GM19238 (cell line): Measurements from ENCODE around the gene COL27A1.
"Not testable (repeated sequence)": the region's sequence is repeated elsewhere in the genome, so short reads cannot be mapped to it uniquely, and the experiment has no call there.

Source experiments
- DNase-seq: peaks from one replicate; pipeline ENCODE4 v3.0.0; 2011; ENCODE audit warnings: low spot score; ENCODE audit not compliant: insufficient read length

The COL27A1 gene

GRCh38 chr9:114317665-114318357 is 162.5 kb downstream of the COL27A1 start:
- no peak for DNase-seq

DNA sequence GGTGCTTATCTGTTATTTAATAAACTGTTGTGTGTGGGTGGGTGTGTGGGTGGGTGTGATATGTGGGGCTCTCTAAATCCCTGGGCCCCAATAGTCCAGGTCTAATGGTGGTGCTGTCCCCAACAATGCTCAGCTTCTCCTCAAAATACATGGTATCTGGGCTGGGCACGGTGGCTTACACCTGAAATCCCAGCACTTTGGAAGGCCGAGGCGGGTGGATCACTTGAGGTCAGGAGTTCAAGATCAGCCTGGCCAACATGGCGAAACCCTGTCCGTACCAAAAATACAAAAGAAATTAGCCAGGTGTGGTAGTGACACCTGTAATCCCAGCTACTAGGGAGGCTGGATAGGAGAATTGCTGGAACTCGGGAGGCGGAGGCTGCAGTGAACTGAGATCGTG is 163.1 kb downstream of the COL27A1 start:
- no peak for DNase-seq

GRCh38 chr9:114319147-114319546 is 163.8 kb downstream of the COL27A1 start:
- DNase-seq, result no peak

DNA sequence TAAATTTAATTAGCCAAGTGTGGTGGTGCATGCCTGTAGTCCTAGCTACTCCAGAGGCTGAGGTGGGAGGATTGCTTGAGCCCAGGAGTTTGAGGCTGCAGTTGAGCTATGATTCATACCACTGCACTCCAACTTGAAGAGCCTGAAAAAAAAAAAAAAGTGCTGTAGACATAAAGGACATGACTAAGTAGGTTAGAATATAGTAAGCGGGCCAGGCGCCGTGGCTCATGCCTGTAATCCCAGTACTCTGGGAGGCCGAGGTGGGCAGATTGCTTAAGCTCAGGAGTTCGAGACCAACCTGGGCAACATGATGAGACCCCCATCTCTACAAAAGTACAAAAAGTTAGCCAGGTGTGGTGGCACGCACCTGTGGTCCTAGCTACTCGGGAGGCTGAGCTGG is 165.4 kb downstream of the COL27A1 start:
- not testable (repeated sequence) for DNase-seq

DNA sequence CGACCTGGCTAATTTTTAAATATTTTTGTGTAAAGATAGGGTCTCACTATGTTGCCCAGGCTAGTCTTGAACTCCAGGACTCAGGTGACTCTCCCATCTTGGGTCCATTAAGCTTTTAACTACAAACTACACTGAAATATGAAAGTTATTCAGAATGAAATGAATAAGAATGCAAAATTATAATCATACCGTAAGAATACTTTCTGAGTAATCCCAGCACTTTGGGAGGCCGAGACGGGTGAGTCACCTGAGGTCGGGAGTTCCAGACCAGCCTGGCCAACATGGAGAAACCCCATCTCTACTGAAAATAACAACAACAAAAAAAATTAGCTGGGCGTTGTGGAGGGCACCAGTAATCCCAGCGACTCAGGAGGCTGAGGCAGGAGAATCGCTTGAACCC is 166.4 kb downstream of the COL27A1 start:
- DNase-seq, result no peak

DNA sequence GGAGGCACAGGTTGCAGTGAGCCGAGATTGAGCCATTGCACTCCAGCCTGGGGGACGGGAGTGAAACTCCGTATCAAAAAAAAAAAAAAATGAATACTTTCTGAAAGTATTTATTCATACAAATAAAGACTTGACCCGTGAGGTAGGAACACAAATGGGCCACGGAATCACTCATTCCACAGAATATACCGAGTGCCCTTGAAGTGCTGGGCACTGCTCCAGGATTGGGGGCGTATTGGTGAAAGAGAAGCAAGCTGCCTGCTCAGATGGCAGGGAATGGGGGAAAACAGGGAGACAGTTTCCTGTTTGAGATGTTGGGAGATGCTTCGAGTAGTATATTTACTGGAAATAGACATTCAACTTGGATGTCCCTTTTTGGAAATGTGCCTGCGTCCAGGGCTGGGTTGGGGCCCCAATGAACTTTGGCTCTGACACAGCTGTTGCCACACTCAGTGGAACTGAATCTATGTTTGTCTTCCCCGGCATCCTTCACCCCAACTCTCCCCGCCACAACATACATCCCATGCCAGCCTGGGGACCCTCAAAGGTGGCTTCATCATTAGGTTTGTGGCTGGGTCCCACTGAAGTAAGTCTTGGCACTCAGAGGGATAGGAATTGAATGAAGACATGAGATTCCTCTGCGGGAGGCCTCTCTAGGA is 167.0 kb downstream of the COL27A1 start:
- not testable (repeated sequence) for DNase-seq

DNA sequence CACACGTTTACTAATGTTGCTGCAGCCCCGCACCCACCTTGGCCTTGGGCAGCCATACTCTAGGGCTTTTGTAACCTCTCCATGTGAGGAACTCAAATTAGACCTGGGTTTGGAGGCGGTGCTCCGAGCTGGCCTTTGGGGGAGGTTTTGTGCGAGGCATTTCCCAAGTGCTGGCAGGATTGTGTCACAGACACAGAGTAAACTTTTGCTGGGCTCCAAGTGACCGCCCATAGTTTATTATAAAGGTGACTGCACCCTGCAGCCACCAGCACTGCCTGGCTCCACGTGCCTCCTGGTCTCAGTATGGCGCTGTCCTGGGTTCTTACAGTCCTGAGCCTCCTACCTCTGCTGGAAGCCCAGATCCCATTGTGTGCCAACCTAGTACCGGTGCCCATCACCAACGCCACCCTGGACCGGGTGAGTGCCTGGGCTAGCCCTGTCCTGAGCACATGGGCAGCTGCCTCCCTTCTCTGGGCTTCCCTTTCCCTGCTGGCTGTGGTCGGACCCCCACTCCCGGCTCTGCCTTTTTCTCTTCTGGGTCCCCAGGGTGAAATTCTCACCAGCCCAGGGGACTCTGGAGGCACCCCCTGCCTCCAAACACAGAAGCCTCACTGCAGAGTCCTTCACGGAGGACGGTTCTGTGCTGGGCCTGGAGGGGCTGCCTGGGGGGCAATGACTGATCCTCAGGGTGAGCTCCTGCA is 167.6 kb downstream of the COL27A1 start, which contains the start of gene ORM1:
ORM1 (plus strand) TSS at position 268 of the 701 bp plus-strand sequence; CDS start at position 304, 36 bp downstream.
- DNase-seq, result not testable (repeated sequence)

DNA sequence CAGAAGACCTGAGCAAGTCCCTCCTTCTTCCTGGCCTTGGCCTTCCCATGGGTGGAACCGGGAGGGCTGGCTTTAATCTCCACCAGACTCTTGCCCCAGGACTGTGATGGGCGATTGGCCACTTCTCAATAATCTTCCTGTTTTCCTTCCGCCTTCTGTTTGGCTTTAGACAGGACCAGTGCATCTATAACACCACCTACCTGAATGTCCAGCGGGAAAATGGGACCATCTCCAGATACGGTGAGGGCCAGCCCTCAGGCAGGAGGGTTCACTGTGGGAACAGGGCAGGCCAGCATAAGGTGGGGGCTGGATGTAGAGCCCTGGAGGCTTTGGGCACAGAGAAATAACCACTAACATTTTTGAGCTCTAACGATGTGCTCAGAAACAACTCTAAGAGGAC is 168.5 kb downstream of the COL27A1 start:
- not testable (repeated sequence) for DNase-seq

GRCh38 chr9:114324492-114324891 is 169.2 kb downstream of the COL27A1 start:
- no peak for DNase-seq

- DNase-seq, result not testable (repeated sequence)
These were observed 169.6 kb downstream of the COL27A1 start for GRCh38 chr9:114324965-114325364.

DNA sequence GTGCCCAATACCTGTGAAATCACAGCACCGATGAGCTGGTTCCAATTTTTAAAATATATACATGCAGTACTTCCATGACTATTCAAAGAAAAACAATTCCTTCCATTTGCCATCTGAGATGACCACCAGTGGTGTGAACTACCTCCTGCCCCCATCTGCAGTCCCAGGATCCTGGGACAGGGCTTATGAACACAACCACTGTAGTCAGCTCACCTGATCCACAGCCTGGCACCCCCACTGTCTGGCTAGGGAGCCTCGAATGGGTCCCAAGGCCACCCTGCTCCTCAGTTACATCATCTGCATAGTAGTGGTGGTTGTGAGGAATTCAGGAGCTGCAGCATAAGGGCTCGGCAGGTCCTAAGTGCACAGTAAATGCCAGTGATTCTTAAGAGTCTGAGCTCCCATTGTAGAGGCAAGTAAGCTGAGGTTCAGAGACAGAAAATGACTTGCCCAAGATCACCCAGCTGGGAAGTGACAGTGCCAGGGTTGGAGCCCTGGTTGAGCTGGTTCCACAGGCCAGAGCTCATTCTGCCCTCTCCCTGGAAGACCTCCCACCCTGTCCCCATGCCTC is 170.4 kb downstream of the COL27A1 start:
- DNase-seq, result not testable (repeated sequence)

DNA sequence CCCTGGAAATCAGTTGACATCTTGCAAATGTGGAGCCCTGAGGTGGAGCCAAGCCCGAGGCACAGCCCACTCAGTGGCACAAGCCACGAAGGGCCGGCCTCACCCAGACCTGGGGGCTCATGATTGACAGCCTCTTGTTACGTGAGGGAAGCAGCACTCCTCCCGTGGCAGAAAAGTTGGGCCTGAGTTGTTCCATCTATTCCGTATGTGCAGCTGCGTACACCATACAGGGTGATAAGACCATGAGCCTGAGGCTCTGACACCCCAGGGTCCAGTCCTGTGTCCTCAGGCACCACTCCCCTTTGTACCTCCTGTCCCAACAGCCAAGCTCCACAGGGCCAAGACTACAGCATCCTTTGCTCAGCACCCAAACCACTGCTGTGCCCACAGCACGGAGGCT is 172.4 kb downstream of the COL27A1 start:
- DNase-seq, result no peak

DNA sequence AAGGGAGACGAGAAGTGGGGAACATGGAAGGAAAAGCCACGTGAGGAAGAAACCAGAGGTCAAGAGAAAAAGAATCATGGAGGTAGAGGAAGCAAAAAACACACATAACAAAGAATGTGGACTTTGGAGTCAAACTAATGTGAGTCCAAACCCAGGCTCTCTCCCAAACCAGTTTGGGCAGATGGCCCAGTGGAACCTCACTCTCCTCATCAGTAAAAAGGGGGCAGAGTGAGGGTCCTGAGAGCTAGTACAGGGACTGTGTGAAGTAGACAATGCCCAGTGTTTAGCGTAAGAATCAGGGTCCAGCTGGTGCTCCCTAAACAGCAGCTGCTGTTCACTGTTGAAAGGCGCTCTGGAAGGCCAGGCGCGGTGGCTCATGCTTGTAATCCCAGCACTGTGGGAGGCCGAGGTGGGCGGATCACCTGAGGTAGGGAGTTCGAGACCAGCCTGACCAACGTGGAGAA is 173.1 kb downstream of the COL27A1 start:
- DNase-seq, result not testable (repeated sequence)

- not testable (repeated sequence) for DNase-seq
These were observed 173.7 kb downstream of the COL27A1 start for GRCh38 chr9:114328937-114329624.

DNA sequence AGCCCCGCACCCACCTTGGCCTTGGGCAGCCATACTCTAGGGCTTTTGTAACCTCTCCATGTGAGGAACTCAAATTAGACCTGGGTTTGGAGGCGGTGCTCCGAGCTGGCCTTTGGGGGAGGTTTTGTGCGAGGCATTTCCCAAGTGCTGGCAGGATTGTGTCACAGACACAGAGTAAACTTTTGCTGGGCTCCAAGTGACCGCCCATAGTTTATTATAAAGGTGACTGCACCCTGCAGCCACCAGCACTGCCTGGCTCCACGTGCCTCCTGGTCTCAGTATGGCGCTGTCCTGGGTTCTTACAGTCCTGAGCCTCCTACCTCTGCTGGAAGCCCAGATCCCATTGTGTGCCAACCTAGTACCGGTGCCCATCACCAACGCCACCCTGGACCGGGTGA is 174.3 kb downstream of the COL27A1 start, which contains the start of gene ORM2:
ORM2 (plus strand) TSS at position 245 of the 398 bp plus-strand sequence; CDS start at position 281, 36 bp downstream.
- DNase-seq, result not testable (repeated sequence)

DNA sequence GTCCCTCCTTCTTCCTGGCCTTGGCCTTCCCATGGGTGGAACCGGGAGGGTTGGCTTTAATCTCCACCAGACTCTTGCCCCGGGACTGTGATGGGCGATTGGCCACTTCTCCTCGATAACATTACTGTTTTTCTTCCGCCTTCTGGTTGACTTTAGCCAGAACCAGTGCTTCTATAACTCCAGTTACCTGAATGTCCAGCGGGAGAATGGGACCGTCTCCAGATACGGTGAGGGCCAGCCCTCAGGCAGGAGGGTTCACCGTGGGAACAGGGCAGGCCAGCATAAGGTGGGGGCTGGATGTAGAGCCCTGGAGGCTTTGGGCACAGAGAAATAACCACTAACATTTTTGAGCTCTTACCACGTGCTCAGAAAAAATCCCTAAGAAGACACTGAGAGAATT is 175.3 kb downstream of the COL27A1 start:
- DNase-seq, result no peak

DNA sequence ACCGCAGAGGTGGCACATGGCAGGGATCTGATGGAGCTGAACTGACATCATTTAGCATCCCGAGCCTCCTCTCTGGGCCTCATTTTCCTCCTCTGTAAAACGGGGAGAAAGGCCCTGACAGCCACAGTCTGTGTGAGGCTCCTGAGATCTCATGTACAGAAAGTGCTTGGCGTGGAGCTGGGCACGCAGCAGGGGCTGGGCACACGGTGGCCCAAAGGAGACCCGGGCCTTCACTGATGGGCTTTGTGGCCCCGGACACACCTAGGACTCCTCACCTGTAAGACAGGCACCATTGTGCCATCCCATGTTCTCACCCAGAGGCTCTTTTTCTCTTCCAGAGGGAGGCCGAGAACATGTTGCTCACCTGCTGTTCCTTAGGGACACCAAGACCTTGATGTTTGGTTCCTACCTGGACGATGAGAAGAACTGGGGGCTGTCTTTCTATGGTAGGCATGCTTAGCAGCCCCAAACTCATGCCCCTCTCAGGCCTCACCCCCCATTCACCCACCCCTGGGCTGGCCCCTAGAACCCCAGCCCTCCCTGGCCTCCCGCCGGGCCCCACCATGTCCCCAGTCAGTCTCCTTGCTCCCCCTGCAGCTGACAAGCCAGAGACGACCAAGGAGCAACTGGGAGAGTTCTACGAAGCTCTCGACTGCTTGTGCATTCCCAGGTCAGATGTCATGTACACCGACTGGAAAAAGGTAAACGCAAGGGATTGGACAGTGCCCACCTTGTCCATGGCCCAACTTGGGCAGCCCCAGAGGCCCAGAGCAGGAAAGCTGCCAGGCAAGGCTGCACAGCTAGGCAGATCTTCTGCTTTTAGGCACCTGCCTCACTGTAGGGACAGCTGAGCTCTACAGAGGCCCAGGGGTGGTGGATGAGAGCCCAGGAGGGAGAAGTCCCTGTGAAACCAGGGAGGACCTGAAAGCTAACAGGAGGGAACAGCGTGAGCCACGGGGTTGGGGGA is 176.2 kb downstream of the COL27A1 start:
- DNase-seq, result not testable (repeated sequence)

DNA sequence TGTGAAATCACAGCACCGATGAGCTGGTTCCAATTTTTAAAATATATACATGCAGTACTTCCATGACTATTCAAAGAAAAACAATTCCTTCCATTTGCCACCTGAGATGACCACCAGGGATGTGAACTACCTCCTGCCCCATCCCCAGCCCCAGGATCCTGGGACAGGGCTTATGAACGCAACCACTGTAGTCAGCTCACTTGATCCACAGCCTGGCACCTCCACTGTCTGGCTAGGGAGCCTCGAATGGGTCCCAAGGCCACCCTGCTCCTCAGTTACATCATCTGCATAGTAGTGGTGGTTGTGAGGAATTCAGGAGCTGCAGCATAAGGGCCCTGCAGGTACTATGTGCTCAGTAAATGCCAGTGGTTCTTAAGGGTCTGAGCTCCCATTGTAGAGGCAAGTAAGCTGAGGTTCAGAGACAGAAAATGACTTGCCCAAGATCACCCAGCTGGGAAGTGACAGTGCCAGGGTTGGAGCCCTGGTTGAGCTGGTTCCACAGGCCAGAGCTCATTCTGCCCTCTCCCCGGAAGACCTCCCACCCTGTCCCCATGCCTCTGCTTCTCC is 177.2 kb downstream of the COL27A1 start:
- not testable (repeated sequence) for DNase-seq

DNA sequence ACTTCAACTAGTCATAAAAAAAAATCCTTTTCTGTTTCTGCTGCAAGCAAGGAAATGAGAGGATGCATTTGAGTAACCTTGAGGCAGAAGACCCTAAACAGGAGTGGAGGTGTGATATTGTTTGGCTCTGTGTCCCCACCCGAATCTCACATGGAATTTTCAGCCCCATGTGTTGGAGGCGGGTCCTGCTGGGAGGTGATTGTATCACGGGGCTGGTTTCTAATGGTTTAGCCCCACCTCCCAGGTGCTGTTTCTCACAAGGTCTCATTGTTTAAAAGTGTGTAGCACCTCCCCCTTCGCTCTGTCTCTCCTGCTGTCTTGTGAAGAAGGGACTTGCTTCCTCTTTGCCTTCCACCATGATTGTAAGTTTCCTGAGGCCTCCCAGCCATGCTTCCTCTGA is 178.4 kb downstream of the COL27A1 start:
- not testable (repeated sequence) for DNase-seq
